Activated CD8-positive, alpha-beta memory T cell treated with anti-CD3 and anti-CD28 coated beads, Interleukin-2, amount 50 U/mL, for 1 hour (primary cell): ENCODE data around the gene PIK3CG.
"Not testable (repeated sequence)": the region's sequence is repeated elsewhere in the genome, so short reads cannot be mapped to it uniquely, and the experiment has no call there.

Experiments used
- DNase-seq: peaks from one replicate; pipeline ENCODE4 v3.0.0-alpha.2; 2020; ENCODE audit errors: extremely low read depth

The PIK3CG gene

DNA sequence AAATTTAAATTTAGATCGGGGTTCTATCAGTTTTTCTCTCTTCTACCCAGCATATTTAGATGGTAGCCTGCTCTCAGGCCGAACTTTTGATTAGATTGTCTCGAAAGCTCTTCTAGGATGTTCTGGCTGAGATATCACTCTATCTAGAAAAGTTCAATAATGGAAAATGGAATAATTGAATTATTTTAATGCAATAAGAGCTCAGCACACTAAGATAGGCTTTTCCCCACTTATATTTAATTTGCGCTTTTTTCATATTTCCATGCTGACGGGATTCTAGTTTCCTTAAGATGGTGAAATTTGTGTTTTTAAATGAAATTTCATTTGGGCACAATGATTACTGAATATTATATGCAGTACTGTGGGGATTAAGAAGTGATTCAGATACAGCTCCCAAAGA lies 73.7 kb downstream of the PIK3CG start:
- no peak for DNase-seq

DNA sequence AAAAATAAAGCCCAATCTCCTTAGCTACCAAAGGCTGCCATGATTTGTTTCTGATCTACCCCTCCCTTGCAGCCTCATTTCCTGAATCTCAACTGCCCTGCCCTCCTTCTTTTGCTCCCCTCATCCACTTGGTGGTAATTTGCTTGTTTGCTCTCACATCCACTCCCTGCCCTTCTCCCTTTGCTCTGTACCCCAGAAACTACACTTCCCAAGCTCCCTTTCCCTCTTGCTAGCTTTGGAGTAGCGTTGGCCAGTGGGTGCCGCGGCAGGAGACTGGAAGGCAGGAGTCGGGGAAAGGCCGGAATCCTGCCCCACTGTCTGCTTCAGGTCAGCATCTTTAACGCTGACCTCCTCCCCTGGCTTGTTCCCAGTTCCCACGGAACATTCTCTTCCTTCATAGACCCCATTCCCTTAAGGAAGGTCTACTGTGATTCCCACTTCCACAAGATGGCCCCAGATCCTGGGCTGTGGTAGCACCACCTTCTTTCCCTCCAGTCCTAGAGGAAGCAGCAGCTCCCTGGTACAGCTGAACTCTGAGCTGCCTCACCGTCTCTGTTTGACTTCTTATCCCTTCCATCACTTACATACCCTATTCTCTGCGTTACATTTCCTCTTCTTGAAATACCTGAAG lies 79.1 kb downstream of the PIK3CG start:
- no peak for DNase-seq

DNA sequence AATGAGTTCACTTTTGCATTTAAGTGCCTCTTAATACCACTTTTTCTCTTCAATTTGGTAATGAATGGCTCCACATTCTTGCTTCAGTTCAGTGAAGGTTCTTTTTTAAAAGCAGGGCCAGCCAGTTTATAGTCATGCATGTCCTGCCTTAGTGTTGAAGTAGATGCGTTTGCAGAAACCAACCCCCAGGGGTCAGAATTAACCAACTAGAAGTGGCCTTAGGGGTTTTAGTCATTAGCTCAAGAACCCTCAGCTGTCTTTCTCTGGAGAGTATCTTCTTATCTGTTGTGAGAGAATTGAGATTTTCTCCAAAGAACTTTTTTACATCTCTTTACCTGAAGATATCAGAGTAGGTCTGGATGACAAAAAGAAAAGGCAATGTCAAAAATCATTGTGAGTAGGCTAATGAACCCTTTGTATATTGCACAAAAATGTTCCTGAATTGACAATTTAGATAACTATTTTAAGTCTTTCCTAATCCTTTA lies 82.2 kb downstream of the PIK3CG start:
- no peak for DNase-seq

DNA sequence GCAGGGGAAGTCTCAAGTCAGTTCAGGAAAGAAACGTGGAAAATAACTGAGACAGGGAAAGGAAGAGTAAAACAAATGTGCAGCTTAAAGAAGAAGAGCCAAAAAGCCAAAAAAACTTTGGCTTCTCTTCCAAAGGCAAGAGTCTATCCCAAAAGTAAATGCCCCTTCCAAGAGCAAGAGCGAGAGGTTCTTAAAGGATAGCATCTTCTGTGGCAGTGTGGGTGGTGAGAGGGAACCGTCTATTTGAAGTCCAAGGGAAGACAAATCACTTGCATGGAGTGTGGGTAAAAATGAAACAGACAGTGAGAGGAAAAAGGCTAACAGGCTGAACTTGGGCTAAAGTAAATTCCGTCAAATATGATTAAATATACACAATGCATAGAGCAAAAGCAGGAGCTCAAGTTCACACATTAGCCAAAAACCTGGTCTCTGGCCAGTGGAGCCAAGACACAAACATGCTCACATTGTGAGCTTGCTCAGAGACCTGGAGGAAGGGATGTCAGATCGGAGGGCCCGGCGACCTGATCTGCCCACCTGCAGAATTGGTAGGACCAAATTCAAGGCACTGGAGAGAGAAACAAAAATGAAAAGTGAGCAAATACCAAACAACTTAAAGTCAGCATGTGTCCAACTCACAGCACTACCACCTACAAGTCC lies 87.0 kb downstream of the PIK3CG start:
- DNase-seq, result no peak

DNA sequence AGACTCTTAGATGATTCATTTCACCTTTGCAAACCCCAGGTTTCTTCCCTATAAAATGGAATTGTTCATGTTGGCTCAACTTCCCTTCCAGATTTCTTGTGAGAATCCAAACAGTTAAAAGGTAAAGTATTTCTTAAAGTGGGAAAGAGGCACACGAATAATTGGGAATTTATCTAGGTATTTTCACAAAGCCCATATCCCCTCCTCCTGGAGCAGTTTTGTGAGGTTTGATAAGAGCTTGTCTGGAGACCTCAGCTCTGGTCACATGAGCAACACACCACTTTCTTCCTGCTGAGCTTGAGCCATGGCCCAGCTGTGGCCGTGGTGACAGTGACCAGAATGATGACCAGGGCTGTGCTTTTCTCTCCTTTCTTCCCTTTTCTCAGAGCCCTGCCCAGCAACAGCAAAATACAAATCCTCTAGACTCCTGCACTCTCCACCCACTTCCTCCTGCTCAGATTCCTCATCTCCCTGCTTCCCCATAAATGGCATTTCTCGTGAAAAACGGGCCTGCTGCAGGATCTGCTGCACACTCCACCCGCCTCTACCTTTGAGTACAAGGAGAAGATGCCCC lies 87.7 kb downstream of the PIK3CG start:
- DNase-seq, result no peak

DNA sequence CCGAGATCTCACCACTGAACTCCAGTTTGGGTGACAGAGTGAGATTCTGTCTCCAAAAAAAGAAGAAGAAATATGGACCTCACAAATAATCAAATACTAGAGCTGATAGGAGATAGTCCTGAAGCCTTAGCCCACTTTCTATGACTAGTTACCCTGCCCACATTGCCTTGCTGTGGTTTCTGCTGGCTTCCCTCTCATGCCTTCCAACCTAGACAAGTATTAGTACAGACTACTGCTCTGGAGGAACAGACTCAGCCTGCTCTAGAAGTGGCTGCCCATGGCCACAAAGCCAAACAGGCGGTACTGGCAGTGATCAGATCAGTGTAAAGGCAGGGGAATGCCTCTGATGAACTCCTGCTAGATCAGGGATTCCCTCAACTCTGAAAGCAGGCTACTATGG lies 89.8 kb downstream of the PIK3CG start:
- no peak for DNase-seq

DNA sequence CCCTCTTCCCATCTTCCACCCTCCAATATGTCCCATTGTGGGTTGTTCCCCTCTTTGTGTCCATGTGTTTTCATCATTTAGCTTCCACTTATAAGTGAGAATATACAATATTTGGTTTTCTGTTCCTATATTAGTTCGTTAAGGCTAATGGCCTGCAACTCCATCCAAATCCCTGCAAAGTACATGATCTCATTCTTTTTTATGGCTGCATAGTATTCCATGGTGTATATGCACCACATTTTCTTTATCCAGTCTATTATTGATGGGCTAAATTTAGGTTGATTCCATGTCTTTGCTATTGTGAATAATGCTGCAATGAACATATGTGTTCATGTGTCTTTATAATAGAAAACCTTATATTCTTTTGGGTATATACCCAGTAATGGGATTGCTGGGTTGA lies 90.8 kb downstream of the PIK3CG start:
- not testable (repeated sequence) for DNase-seq
